Anterior cingulate cortex (tissue), 58 donors: ENCODE results near the gene TAF12.
A peak's percentile ranks its signal among the peaks of the same experiment; 100 is the strongest.
"Not testable (repeated sequence)": the region's sequence is repeated elsewhere in the genome, so short reads cannot be mapped to it uniquely, and the experiment has no call there.

Experiments
- DNase-seq, 58 donors: peaks; one replicate each; lab custom pipeline; 2025; lab: John Stamatoyannopoulos, UW

TAF12 gene

DNA sequence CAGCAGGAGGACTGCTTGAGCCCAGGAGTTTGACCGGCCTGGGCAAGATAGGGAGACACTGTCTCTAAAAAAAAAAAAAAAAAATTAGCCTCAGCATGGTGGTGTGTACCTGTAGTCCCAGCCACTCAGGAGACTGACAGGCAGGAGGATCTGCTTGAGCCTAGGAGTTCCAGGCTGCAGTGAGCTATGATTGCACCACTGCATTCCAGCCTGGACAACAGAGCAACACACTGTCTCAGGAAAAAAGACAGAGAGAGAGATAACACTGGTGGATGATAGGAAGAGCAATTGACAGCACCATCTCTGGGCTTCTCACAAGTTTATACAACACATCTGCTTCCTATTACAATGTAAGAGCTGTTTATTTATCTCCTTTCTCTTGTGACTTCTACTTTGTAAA is 3.2 kb upstream of the TAF12 start:
- no peak for DNase-seq

DNA sequence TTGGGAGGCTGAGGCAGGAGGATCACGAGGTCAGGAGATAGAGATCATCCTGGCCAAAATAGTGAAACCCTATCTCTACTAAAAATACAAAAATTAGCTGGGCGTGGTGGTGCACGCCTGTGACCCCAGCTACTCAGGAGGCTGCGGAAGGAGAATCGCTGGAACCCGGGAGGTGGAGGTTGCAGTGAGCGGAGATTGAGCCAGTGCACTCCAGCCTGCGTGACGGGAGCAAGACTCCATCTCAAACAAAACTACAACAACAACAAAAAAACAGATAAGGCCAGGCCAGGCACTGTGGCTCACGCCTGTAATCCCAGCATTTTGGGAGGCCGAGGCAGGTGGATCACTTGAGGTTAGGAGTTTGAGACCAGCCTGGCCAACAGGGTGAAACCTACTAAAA is 2.5 kb upstream of the TAF12 start:
- DNase-seq = not testable (repeated sequence)

DNA sequence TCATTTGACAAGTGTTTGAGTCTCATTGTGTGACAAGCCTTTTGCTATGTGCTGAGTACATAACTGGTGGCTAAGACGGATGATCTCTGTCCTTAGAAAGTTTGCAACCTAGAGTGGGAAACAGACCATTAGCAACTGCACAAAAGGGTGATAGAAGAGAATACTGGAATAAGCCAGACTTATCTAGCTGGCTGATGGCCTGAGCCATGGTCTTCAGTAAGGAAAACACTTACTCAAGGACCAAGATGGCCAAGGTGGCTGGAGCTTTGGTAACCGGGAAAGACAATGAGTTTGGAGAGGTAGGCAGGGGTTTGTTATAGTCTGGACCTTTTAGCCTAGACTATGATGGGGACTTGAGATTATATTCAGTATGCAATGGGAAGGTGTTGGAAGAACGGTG is 1.6 kb upstream of the TAF12 start:
- no peak for DNase-seq

DNA sequence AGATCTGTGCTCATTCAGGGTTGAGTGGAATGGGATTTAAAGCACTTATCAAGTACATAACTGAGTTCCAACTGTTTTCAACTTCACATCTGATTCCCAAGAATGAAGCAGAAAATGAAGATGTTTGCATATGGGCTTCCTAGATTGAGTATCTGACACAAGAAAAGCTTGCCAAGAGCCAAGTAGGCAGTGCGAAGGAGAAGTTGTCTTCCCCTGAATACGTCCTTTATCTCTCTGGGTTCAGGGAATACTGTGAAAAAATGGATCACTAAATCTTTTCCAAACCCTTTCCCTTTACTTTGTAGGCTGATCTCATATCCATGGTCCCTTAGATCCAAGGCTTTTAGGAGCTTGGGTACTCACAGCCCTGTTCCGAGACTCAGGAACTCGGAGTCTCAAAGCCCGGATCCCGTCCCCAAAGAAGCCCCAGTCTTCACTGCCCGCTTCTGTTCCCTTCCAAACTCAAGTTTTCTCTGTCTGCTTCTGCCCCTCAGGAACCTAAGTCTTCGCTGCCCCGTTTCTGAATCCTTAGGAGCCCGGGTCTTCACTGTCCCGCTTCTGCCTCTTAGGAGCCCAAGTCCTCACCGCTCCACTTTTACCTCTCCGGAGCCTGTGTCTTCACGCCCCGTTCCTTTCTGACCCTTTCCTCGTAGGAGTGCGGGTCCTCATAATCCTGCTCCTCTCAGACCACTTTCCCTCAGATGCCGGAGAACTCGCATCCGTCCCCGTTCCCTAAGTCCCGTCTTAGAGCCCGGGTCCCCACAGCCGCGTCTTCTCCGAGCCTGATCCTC is 616 bp downstream of the TAF12 start:
- peak in 9 of 58 donors; percentile 26 to 63 (median 43) for DNase-seq

DNA sequence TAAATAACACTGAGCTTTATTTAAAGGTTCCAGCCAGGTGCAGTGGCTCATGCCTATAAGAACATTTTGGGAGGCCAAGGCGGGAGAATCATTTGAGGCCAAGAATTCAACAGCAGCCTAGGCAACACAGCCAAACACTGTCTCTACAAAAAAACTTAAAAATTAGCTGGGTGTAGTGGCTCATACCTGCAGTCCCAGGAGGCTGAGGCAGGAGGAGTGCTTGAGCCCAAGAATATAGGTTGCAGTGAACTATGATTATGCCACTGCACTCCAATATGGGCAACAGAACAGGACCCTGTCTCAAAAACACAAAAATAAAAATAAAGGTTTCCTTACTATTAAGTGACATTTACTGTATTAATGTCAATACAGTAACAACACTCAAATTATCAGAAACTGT is 2.1 kb downstream of the TAF12 start:
- no peak for DNase-seq

DNA sequence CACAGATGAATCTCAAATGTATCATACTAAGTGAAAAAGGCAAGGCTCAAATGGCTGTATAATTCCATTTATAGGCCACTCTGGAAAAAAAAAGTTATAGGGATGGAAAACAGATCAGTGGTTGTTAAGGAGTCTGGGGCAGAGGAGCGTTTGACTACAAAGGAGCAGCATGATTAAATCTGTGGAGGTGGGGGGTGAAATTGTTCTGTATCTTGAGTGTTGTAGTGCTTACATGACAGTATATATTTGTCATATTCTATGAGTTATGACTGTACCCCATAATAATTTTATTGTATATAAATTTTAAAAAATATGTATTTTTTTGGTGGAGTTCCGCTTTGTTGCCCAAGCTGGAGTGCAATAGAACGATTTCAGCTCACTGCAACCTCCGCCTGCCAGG is 10.3 kb downstream of the TAF12 start:
- DNase-seq = no peak

DNA sequence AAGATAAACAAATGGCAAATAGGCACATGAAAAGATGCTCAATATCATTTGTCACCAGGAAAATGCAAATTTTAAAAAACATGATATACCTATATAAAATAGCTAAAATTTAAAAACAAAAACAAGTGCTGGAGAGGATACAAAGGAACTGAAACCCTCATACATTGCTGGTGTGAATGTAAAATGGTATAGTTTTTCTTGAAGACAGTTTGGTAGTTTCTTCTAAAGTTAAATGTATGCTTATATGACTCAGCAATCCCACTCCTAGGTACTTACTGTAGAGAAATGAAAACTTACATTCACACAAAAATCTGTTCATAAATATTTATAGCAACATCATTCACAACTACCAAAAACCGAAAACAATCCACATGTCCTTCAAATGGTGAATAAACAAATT is 11.2 kb downstream of the TAF12 start:
- DNase-seq = no peak

DNA sequence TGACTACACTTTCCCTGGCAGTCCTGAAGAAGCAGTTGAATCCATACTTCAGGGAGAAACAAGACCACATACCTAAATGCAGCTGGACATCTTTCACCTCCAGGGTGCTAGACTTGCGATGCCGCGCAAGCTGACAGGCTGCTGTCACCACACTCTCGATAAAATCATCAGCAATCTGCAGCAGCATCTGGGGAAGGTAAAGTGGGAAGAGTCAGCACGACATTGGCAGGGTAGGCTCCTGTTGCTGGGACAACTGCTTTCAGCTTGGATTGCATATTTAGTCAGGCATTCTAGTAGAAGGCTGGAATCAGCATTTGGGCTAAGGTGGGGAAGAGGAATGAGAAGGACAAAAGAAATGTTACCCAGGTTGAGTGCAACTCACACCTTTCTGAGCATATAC is 29.7 kb downstream of the TAF12 start:
- DNase-seq = peak in 1 of 58 donors; percentile 6

DNA sequence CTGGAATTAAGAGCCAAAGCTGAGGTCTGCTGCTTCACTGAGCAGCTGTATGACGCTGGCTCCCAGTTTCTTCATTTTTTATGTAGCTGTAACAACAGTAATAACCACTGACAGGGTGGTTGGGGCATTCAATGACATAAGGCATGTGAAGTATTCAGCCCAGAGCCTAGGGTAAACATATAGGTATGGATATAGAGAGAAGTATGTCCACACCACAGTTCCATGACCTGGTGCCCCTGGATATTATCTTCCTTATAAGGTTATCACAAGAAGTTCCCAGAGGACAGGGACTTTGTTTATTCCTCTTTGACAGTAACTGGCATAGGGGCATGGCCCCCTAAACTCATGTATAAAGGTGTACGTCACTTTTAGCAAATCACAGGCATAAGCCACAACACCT is 36.1 kb downstream of the TAF12 start:
- no peak for DNase-seq

DNA sequence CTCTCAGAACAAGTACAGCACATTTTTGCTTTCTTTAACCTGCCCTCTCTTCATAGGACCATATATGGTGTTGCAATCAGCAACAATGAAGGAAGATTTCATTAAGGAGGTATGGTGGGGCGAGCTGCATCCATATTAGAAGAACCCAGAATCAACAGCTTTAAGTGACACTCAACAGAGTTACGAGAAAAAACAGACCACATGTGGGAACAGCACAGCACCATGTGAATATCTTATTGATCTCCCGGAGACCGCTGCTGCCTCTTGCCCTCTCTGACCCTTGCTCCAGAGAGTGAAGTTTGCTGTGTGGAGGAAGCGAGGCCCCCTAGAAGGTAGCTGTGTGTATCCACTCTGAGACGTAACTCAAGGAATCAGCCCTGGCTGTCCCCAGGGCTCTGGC is 37.9 kb downstream of the TAF12 start:
- DNase-seq = no peak

DNA sequence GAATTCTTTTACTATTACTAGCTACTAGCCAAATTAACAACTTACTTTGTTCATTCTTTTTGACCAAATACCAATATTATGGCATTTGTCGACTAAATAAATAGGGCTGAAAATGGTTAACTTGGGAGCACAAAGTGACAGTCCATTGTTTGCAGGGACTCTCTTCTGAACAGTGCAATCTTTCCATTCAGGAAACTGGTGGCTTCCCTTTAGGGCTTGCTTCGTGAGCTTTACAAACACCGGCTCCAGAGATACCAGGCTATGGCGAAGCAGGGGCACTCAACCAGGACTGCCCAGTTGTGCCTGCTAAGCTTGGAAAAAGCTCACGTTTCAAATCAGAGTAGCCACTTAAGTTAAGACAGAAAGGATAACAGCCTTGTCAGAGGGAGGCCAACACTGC is 38.5 kb downstream of the TAF12 start:
- no peak for DNase-seq

DNA sequence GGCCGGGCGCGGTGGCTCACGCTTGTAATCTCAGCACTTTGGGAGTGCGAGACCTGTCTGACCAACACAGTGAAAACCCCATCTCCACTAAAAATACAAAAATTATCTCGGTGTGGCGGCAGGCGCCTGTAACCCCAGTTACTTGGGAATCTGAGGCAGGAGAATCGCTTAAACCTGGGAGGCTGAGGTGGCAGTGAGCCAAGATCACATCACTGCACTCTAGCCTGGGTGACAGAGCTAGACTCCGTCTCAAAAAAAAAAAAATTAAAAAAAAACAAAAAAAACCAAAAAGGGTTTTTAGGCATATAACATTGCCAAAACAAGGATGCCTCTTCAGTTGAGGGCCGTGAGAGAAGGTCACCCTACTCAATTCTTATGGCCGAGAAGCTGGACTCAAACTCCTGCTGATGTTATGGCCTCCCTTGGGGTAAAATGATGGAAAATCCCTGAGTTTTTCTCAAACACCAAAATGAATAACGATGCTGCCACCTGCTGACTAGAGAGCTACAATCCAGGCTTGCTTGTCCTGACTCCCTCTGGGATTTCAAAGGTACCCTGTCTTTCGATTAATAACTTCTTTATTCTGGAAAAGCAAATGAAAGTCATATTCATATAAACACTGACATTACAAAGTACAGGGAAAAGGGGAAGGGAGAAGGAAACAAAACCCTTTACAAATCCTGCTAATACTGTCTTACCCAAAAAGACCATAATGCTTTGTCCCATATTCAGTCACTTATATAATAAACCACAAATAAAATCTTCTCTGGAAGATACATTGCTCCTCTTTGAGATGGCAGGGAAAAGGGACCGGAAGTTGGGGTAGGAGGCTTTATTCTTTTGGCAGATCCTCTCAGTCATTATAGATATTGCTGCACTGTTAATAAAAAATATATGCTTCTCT is 40.1 kb downstream of the TAF12 start:
- DNase-seq = peak in 41 of 58 donors; percentile 2 to 75 (median 32)

DNA sequence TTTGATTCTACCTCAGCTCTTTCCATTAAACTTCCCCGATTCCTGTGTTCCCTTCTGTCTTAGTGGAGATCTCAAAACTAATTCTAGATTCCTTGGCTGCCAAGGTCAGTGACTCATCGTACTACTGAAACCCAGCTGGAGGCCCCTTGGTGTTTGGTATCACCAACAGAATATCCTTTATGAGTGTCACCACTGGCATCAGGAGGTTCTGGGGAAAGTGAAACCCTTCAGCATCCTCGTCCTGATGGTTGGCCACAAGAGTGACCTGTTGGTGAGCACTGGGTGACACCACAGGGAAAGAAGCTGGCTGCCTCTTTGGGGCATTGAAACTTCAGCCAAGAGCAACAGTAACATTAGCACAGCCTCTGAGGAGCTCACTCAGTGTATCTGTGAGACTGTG is 41.2 kb downstream of the TAF12 start:
- DNase-seq = no peak

DNA sequence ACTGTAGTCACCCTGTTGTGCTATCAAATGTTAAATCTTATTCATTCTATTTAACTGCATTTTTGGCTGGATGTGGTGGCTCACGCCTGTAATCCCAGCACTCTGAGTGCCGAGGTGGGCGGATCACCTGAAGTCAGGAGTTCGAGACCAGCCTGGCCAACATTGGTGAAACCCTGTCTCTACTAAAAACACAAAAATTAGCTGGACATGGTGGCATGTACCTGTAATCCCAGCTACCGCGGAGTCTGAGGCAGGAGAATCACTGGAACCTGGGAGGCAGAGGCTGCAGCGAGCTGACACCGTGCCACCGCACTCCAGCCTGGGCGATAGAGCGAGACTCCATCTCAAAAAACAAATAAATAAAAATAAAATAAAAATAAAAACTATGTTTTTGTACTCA is 46.6 kb downstream of the TAF12 start:
- DNase-seq = not testable (repeated sequence)

DNA sequence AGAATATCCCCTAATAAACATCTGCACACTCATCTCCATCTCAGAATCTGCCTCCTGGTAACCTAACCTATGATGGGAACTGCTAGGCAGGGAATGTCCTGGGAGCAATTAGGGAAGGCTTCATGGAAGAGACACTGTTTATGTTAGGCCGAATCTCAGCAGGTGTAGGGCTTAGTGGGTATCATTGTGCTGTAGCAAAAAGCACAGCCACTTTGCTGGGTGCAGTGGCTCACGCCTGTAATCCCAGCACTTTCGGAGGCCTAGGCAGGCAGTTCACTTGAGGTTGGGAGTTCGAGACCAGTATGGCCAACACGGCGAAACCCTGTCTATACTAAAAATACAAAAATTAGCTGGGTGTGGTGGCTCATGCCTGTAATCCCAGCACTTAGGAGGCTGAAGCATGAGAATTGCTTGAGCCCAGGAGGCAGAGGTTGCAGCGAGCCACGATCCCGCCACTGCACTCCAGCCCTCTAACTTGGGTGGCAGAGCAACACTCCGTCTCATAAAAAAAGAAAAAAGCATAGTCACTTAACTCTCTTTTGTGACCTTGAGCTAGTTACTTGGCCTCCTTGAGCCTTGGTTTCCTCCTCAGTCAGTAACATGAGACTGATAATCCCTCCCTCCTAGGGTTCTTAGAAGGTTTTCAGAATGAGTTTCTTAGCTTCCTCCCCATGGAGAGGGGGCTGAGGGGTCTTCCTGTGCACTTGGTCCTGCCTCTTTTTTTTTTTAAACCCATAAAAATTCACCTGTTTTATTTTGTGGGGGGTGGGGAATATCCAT is 47.3 kb downstream of the TAF12 start:
- DNase-seq = no peak

DNA sequence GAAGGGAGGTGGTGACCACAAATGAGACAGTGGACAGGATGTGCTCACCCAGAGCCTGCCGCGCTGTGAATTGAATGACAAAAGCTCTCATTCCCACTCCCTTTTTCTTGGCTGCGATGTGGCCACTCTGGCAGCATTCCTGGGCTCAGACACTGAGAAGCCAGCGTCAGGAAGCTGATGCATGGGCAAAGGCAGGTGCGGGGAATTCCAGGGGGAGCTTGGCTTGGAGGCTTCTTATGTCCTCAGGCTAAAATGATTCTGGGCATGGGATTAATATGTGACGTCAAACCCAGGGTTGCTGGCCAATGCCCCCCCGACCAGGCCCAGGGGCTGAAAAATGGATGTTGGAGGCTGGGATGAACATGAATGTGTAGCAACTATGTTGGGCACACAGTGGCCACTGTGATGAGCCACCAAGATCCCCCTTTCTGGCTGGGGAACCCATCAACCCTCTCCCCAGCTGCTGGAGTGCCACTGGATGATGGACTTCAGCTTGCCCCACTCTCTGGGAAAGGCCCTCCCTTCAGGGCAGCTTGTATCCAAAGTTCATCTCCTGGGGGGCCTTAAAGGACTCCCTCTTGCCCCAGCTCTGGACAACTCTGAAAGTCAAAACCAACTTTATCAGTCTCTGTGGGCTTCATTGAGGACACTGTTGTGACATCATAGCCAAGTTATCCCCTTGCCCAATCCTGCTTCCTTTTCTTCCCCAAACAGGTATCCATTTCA is 48.0 kb downstream of the TAF12 start:
- DNase-seq = peak in 14 of 58 donors; percentile 4 to 29 (median 13)

DNA sequence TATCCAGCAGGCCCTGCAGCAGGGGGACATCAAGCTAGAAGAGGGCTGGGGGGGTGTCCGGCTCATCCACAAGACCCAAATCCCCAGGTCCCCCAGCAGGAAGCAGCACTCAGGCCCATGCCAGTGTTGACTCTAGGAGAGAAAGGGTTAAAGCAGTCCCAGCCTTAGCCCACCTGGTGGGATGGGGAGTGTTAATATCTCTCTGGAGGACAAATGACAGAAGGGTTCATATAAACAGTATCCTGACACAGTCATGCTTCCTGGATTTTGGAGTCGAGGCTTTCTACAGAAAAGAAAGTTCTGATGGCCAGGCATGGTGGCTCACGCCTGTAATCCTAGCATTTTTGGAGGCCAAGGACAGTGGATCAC is 48.9 kb downstream of the TAF12 start:
- not testable (repeated sequence) for DNase-seq

DNA sequence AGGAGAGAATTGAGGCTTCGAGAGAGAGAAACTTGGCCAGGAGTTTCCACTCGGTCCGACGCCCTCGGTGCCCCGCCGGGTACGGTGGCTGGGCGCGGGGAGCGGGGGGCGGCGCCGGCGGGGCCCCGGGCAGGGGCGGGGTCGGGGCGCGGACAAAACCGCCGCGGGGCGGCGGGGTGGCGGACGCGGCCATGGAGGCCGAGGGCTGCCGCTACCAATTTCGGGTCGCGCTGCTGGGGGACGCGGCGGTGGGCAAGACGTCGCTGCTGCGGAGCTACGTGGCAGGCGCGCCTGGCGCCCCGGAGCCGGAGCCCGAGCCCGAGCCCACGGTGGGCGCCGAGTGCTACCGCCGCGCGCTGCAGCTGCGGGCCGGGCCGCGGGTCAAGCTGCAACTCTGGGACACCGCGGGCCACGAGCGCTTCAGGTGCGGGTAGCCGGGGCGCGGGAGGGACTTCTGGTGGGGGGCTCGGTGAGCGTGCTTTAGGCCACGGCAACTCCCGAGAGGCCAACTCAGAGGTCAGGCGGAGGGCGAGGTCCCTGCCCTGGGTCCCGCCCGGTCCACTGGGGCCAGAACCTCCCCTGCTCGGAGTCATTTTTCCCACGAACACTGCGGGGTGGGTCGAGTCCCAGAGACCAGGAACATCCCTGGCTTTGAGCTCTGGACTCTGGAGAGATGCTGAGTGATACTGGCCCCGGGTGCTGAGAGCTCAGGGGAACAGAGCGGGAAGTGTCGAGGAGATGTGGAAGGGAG is 50.4 kb downstream of the TAF12 start:
- DNase-seq = no peak

DNA sequence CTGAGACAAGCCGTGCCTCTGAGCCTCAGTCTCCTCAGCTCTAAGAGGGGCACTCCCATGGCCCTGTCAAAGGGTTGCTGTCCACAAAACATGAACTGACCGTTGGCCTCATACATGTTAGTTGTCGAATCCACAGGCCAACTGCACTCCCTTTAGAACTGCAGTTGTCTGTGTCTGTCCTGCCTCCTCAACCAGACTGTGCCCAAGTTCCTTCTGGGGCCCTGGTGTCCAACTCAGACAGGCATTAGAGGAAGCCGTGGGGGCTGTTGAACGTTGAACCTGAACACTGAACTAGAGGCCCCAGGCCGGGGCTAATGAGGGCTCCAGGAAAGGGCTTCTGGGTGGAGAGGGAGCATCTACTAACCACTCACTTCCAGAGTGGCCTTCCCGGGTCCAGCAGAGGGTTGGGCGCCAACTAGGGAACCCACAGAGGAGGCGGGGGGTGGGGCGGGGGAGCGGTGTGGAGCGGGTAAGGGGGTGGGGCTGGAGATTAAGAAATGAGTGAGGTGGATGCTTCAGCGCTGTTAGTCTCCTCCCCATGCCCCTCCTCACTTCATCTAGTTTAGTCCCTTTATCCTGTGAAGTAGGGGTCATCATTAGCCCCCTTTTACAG is 51.1 kb downstream of the TAF12 start, which contains the start of gene RAB42:
TSS of gene RAB42 (plus strand) at position 558 of the 613 bp plus-strand sequence. CDS start 247 bp downstream, outside the sequence.
- no peak for DNase-seq
